ENCODE data around the gene ANGPTL7.

The ANGPTL7 gene

GRCh38 chr1:11153184-11153583 is 36.0 kb upstream of the ANGPTL7 start:
- no peak overlapping the region for H3K4me3 Mint-ChIP-seq
- DNase-seq: no peak
- no peaks in the 10 kb centered on the region for H3K9me3 Mint-ChIP-seq
- H3K27me3 Mint-ChIP-seq (ENCODE audit: low read depth, poor library complexity): no peaks in the 10 kb centered on the region
- H3K4me1 Mint-ChIP-seq: peaks cover 24% of the 10 kb centered on the region
- H3K36me3 Mint-ChIP-seq (ENCODE audit: low read depth): peaks cover 48% of the 10 kb centered on the region
- H3K27ac Mint-ChIP-seq: peak overlapping the region; percentile 44
- no peak for TF ChIP-seq CTCF (IDR thresholded peaks at IDR 0.05)

GRCh38 chr1:11156441-11156840 is 32.7 kb upstream of the ANGPTL7 start:
- TF ChIP-seq CTCF (IDR thresholded peaks at IDR 0.05): no peak
- no peak for DNase-seq
- H3K27me3 Mint-ChIP-seq (ENCODE audit: low read depth, poor library complexity): no peaks in the 10 kb centered on the region
- H3K9me3 Mint-ChIP-seq: peaks cover 6% of the 10 kb centered on the region
- no peak overlapping the region for H3K4me3 Mint-ChIP-seq
- H3K27ac Mint-ChIP-seq: peak overlapping the region; percentile 75
- H3K4me1 Mint-ChIP-seq: peaks cover 27% of the 10 kb centered on the region
- peaks cover 54% of the 10 kb centered on the region for H3K36me3 Mint-ChIP-seq (ENCODE audit: low read depth)

- Mint-ChIP-seq H3K9me3 (peaks cover 9% of the 10 kb centered on the region), H3K27ac (peak overlapping the region; percentile 75), H3K4me3 (no peak overlapping the region), H3K4me1 (peaks cover 27% of the 10 kb centered on the region), H3K27me3 (ENCODE audit: low read depth, poor library complexity) (no peaks in the 10 kb centered on the region), H3K36me3 (ENCODE audit: low read depth) (peaks cover 59% of the 10 kb centered on the region)
- no peak for TF ChIP-seq CTCF (IDR thresholded peaks at IDR 0.05)
- DNase-seq: no peak
Observed at GRCh38 chr1:11156963-11157362, 32.2 kb upstream of the ANGPTL7 start.

- peak overlapping the region; percentile 75 for H3K27ac Mint-ChIP-seq
- H3K9me3 Mint-ChIP-seq: peaks cover 13% of the 10 kb centered on the region
- H3K4me3 Mint-ChIP-seq: no peak overlapping the region
- peaks cover 27% of the 10 kb centered on the region for H3K4me1 Mint-ChIP-seq
- H3K36me3 Mint-ChIP-seq (ENCODE audit: low read depth): peaks cover 63% of the 10 kb centered on the region
- no peak for DNase-seq
- H3K27me3 Mint-ChIP-seq (ENCODE audit: low read depth, poor library complexity): no peaks in the 10 kb centered on the region
- no peak for TF ChIP-seq CTCF (IDR thresholded peaks at IDR 0.05)
Observed at GRCh38 chr1:11157394-11157793, 31.8 kb upstream of the ANGPTL7 start.

- H3K9me3 Mint-ChIP-seq: peaks cover 15% of the 10 kb centered on the region
- peaks cover 26% of the 10 kb centered on the region for H3K4me1 Mint-ChIP-seq
- no peak overlapping the region for H3K4me3 Mint-ChIP-seq
- H3K27ac Mint-ChIP-seq: peak overlapping the region; percentile 7
- DNase-seq: no peak
- H3K36me3 Mint-ChIP-seq (ENCODE audit: low read depth): peaks cover 64% of the 10 kb centered on the region
- no peaks in the 10 kb centered on the region for H3K27me3 Mint-ChIP-seq (ENCODE audit: low read depth, poor library complexity)
- no peak for TF ChIP-seq CTCF (IDR thresholded peaks at IDR 0.05)
Observed at GRCh38 chr1:11157867-11158266, 31.3 kb upstream of the ANGPTL7 start.

- Mint-ChIP-seq H3K27ac (no peak overlapping the region), H3K27me3 (ENCODE audit: low read depth, poor library complexity) (no peaks in the 10 kb centered on the region), H3K9me3 (peaks cover 17% of the 10 kb centered on the region), H3K4me1 (peaks cover 23% of the 10 kb centered on the region), H3K4me3 (no peak overlapping the region), H3K36me3 (ENCODE audit: low read depth) (peaks cover 64% of the 10 kb centered on the region)
- DNase-seq: no peak
- TF ChIP-seq CTCF (IDR thresholded peaks at IDR 0.05): no peak
Observed at GRCh38 chr1:11158291-11158690, 30.9 kb upstream of the ANGPTL7 start.

Data from nephron progenitor cell (in vitro differentiated cells).